GM12878 (cell line): ENCODE data around the gene HEXIM2. TPM values are rescaled to one million over a fixed set of nuclear protein-coding genes. Genes with fewer than 3 reads are reported as not detected.
A peak's percentile ranks its signal among the peaks of the same experiment; 100 is the strongest.

Experiments
- ATF2 ChIP-seq: IDR thresholded peaks from 2 replicates; pipeline ENCODE4 v1.6.1; 2012; ENCODE audit warnings: low read length, inconsistent platforms
- ATF7 ChIP-seq: fragments of 450-650 bp; IDR thresholded peaks from 2 replicates; pipeline ENCODE4 v1.6.1; 2016; ENCODE audit warnings: low read depth, mild to moderate bottlenecking
- BHLHE40 ChIP-seq, 2 experiments: fragments of 450-650 bp in 1 of 2; IDR thresholded peaks; 2 replicates each; pipeline ENCODE4 v1.6.1; 2011 to 2017; ENCODE audit warnings: low read depth in 2 of 2, borderline replicate concordance in 1 of 2, improper control_type of control experiment in 1 of 2, low read length in 1 of 2, mild to moderate bottlenecking in 1 of 2
- CHD1 ChIP-seq: IDR thresholded peaks from 2 replicates; pipeline ENCODE4 v1.6.1; 2012; ENCODE audit warnings: low read depth, low read length, improper control_type of control experiment
- CREB1 ChIP-seq: IDR thresholded peaks from 2 replicates; pipeline ENCODE4 v1.6.1; 2012; ENCODE audit warnings: low read depth, mild to moderate bottlenecking, inconsistent platforms
- EED ChIP-seq: sonication (generic); IDR thresholded peaks from 2 replicates; pipeline ENCODE4 v1.6.1; 2016; ENCODE audit warnings: antibody characterized with exemption, low read depth
- ESRRA ChIP-seq: IDR thresholded peaks from 2 replicates; pipeline ENCODE4 v1.6.1; 2012; ENCODE audit warnings: mild to moderate bottlenecking, low read length, improper control_type of control experiment
- IRF4 ChIP-seq: IDR thresholded peaks from 2 replicates; pipeline ENCODE4 v1.6.1; 2011; ENCODE audit warnings: low read depth, low read length
- JUND ChIP-seq: IDR thresholded peaks from 2 replicates; pipeline ENCODE4 v1.6.1; 2012; ENCODE audit warnings: low read depth, mild to moderate bottlenecking, low read length, improper control_type of control experiment, moderate library complexity
- MXI1 ChIP-seq: fragments of 150-350 bp; IDR thresholded peaks from 2 replicates; pipeline ENCODE4 v1.6.1; 2011; ENCODE audit warnings: low read depth, mild to moderate bottlenecking, inconsistent platforms, low read length, improper control_type of control experiment
- NR2C2 ChIP-seq: IDR thresholded peaks from 2 replicates; pipeline ENCODE4 v1.6.1; 2011; ENCODE audit warnings: borderline replicate concordance, low read depth; ENCODE audit not compliant: control insufficient read depth, insufficient read length
- RELA ChIP-seq: fragments of 450-650 bp; IDR thresholded peaks from 2 replicates; pipeline ENCODE4 v1.8.0; 2014; ENCODE audit warnings: borderline replicate concordance; ENCODE audit not compliant: partially characterized antibody
- RUNX3 ChIP-seq: IDR thresholded peaks from 2 replicates; pipeline ENCODE4 v1.6.1; 2012; ENCODE audit warnings: low read length, inconsistent platforms
- SIN3A ChIP-seq: IDR thresholded peaks from 2 replicates; pipeline ENCODE4 v1.6.1; 2012; ENCODE audit warnings: low read depth, low read length, improper control_type of control experiment
- SMARCA5 ChIP-seq: fragments of 450-650 bp; IDR thresholded peaks from 2 replicates; pipeline ENCODE4 v1.6.1; 2017; ENCODE audit warnings: mild to moderate bottlenecking
- SRF ChIP-seq, 2 experiments: IDR thresholded peaks; 2 replicates each; pipeline ENCODE4 v1.6.1; 2011; ENCODE audit warnings: low read depth in 2 of 2, low read length in 2 of 2, mild to moderate bottlenecking in 1 of 2, moderate library complexity in 1 of 2
- TARDBP ChIP-seq: IDR thresholded peaks from 2 replicates; pipeline ENCODE4 v1.6.1; 2016; ENCODE audit warnings: borderline replicate concordance
- TCF7 ChIP-seq: IDR thresholded peaks from 2 replicates; pipeline ENCODE4 v1.6.1; 2014; ENCODE audit warnings: antibody characterized with exemption, borderline replicate concordance
- USF1 ChIP-seq: IDR thresholded peaks from 2 replicates; pipeline ENCODE4 v1.6.1; 2011; ENCODE audit warnings: borderline replicate concordance, low read depth, mild to moderate bottlenecking, moderate library complexity, mixed read lengths, low read length; ENCODE audit not compliant: insufficient read depth; ENCODE audit errors: extremely low read length
- YY1 ChIP-seq: IDR thresholded peaks from 2 replicates; pipeline ENCODE4 v1.6.1; 2011; ENCODE audit warnings: low read depth, mild to moderate bottlenecking, low read length
- ZBED1 ChIP-seq: IDR thresholded peaks from 2 replicates; pipeline ENCODE4 v1.6.1; 2016; ENCODE audit warnings: borderline replicate concordance
- ZBTB33 ChIP-seq: fragments of 450-650 bp; IDR thresholded peaks from 2 replicates; pipeline ENCODE4 v1.6.1; 2017; ENCODE audit warnings: mild to moderate bottlenecking
- ZBTB40 ChIP-seq: fragments of 450-650 bp; IDR thresholded peaks from 2 replicates; pipeline ENCODE4 v1.6.1; 2016; ENCODE audit warnings: mild to moderate bottlenecking, moderate library complexity, borderline replicate concordance
- polyA plus RNA-seq, 11 experiments: library from polyadenylated mRNA; depleted of rRNA in 4 of 11; unstranded in 6 of 11; stranded (reverse) in 5 of 11; fragments of >200 nt; fragmentation: Nextera tagmentation in 4 of 11; fragmentation: Illumina TruSeq in 1 of 11; extraction: Ambion mirVana in 4 of 11; extraction: Trizol in 1 of 11; gene quantifications; 1 replicate in 1 of 11; 2 replicates in 10 of 11; pipeline versions ENCODE4 v1.2.1 to v1.2.3, GENCODE V29; 2011 to 2016; ENCODE audit warnings: inconsistent platforms in 2 of 11, missing spikeins in 2 of 11, low read depth in 1 of 11
- total RNA-seq, 4 experiments: library from RNA; depleted of rRNA in 3 of 4; stranded (reverse); fragments of >200 nt in 3 of 4; fragmentation: Illumina TruSeq in 1 of 4; extraction: Trizol in 1 of 4; gene quantifications; 2 replicates each; pipeline versions ENCODE4 v1.2.1 to v1.2.3, GENCODE V29; 2013 to 2021

The HEXIM2 gene
- total and polyA plus RNA-seq, 10 of the 15 experiments (the other 5 are each of a cell fraction or from before 2014, with no cell fraction given): 0.10 to 10.3 (median 6.4) TPM

GRCh38 chr17:45135192-45135977 is 26.3 kb upstream of the HEXIM2 start, which contains the start of gene ACBD4 (continued):
- TF ChIP-seq NR2C2 (no peak), USF1 (no peak), SMARCA5 (peak; percentile 100), JUND (no peak), EED (0 out of 2 replicates have a peak, but pooled peaks have one; percentile 22), RUNX3 (peak; percentile 53; the same call in 1 of the 2 replicates), ZBTB40 (no peak), RELA (no peak), SRF (IDR thresholded peaks at IDR 0.05; ENCODE audit: low read depth in 2 of 2, low read length in 2 of 2) (peak in 1 of 2 experiments; percentile 72; a peak in 1 of 4 replicates), MXI1 (peak; percentile 68), TCF7 (no peak), YY1 (peak; percentile 86), TARDBP (no peak; the same call in 1 of the 2 replicates), ATF7 (peak; percentile 48; the same call in 1 of the 2 replicates), ZBED1 (no peak), ATF2 (no peak), IRF4 (0 out of 2 replicates have a peak, but pooled peaks have one; percentile 39), ESRRA (no peak; the same call in 1 of the 2 replicates), CREB1 (peak; percentile 77), BHLHE40 (IDR thresholded peaks at IDR 0.05; ENCODE audit: borderline replicate concordance in 1 of 2, low read depth in 2 of 2, low read length in 1 of 2) (peak; percentile 35 to 59; a peak in 2 of 4 replicates), ZBTB33 (0 out of 2 replicates have a peak, but pooled peaks have one; percentile 29), SIN3A (no peak), CHD1 (no peak)
